Astrocyte (in vitro differentiated cells and primary cell): ENCODE results near the gene AFF3.

ENCODE experiments used
- CTCF ChIP-seq: IDR thresholded peaks from 2 replicates; pipeline ENCODE4 v1.5.1; 2011; ENCODE audit warnings: low read depth, mild to moderate bottlenecking, inconsistent platforms, low read length, moderate library complexity; ENCODE audit not compliant: insufficient read depth
- EZH2 ChIP-seq: IDR thresholded peaks from 2 replicates; pipeline ENCODE4 v1.6.1; 2012; ENCODE audit warnings: mild to moderate bottlenecking, low read length, inconsistent platforms; ENCODE audit not compliant: insufficient read depth

DNA sequence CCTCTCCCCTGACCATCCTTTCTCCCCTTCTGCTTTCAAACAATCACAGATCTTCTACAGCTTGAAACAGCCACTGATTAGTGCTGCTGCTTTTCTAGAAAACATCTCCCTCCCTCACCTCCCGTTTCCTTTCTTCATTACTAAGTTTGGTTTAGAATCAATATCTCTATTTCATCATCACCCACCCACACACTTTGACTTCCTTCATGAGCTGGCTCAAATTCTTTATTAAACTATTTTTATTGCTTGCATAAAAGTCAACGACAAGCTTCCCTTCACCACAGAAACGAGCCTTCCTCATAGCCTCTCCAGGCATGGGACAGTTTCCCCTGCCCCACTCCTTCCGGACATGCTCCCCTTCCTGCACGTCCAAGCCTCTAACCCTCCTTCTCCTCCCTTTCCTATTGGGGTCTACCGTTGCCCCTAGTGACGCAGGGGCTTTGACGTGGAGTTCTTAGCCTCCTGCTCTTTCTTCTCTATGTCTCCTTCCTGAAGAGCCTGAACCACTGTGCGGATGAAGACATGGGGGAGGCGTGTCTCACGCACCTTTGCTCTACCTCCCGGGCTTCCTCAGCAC, 172.0 kb downstream of the AFF3 start:
- TF ChIP-seq CTCF (no peak), EZH2 (no peak)
